HG03025 (cell line): ENCODE results near the gene R3HCC1L.
"Not testable (repeated sequence)": the region's sequence is repeated elsewhere in the genome, so short reads cannot be mapped to it uniquely, and the experiment has no call there.

ENCODE experiments used
- ATAC-seq: cut with Tn5 transposase; IDR thresholded peaks from one replicate; pipeline ENCODE4 v1.9.1; 2021; ENCODE audit warnings: mild to moderate bottlenecking, moderate library complexity; ENCODE audit not compliant: unreplicated experiment, low FRiP score

Gene R3HCC1L

DNA sequence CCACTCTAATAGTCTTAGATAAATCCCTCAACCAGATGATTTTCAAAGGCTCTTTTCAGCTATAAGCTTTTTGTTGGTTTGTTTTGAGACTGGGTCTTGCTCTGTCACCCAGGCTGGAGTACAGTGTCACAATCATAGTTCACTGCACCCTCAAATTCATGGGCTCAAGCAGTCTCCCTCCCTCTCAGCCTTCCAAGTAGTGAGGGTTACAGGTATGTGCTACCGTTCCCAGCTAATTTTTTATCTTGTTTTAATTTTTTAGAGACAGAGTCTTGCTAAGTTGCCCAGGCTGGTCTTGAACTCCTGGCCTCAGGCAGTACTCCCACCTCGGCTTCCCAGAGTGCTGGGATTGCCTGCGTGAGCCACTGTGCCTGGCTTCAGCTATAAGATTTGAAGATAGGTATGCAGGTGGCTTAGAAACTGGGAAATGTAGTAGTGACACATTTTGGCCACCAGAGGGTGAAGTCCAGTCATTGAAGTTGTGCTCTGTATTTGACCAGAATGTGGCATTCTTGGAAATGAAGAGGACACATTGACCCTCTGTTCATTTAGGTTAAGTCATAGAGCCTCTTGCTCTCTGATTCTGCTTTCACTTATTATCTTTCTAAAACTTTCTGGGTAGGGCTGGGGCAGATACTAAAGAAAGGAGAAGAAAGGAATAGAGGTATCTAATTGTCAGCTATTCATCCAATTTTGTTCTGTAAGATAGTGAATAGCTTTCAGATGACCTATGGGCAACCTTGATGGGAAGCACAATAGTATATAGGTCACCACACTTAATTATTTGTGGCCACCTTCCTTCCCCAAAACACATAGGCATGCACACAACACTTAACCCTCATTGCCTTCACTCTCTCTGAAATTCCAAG is 36.0 kb downstream of the R3HCC1L start:
- ATAC-seq = no peak

DNA sequence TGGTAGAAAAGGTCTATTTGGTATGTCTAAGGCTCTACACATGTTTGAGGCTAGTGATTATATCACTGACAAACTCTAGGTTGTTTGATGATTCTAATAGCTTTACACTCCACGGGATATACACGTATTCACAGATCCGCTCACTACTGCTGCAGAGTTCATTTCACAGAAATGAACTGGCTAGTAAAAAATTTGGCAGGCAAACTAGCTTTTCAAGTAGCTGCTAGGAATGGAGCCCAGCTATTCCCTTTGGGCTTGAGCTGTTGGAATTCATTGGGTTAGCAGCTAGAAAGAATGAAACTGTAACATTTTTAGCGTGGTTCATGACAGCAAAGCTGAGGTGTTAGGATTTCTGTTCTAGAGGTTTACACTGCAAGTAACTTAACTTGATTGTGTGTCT is 37.6 kb downstream of the R3HCC1L start:
- ATAC-seq = no peak

DNA sequence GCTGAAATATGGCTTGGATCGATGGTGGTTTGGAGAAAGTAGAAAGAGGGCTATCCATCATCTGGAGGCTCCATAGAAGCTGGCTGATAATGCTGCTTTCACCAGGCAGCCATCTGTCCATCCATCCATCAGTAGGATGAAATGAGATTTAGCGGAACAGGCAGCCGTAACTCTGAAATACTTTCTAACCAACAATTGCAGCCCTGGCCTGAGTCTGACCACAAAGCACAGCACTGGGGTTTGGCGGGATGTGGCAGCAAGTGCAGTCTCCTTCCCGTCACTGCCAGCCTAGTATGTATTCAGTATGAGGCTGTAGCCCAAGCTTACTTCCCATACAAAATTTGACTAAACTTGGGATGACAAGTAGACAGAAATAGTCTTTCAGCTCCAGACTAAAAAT is 38.0 kb downstream of the R3HCC1L start:
- no peak for ATAC-seq

DNA sequence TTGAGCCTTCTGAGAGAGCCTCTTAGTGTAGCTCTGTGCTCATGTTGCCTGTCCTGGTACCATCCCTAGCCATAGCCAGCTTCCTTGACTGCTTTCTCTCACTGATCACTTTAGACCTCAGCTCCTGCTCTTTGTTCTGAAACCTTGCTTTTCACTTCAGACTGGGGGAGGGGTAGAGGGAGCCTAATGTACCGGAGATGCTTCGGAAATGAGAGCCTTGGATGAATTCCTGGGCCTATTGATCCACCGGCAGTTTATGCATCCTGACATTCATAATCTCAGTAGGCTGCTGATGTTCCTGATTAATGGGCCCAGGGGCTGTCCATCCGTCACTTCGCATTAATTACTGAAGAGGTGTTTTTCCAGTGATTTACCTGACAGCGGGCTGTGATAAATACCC is 38.8 kb downstream of the R3HCC1L start:
- ATAC-seq = no peak

DNA sequence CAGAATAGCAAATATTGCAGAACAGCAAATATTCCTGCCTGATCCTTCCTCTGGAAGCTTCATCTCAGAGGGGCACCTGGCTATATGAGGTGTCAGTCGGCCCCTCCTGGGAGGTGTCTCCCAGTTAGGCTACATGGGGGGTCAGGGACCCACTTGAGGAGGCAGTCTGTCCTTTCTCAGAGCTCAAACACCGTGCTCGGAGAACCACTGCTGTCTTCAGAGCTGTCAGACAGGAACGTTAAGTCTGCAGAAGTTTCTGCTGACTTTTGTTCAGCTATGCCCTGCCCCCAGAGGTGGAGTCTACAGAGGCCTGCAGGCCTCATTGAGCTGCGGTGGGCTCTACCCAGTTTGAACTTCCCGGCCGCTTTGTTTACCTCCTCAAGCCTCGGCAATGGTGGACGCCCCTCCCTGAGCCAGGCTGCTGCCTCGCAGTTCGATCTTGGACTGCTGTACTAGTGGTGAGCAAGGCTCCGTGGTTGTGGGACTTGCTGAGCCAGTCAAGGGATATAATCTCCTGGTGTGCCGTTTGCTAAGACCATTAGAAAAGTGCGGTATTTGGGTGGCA is 48.0 kb downstream of the R3HCC1L start:
- ATAC-seq = not testable (repeated sequence)

DNA sequence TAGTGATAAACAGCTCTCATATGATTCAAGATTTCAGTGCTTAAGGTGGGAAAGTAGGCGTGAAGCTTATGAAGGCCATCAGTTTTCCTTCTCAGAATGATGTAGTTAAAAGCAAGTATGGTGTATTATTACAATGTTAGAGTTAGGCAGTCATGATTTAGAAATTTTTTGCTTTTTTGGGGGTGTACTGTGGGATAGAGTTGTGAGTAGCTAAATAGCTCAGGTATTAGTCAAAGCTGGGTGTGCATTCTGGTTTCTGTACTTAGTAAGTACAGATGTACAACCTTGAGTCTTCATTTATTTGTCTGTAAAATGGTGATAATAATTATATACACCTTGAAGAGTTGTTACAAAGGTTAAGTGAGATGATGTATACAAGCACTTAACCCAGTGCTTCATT is 52.2 kb downstream of the R3HCC1L start:
- no peak for ATAC-seq

DNA sequence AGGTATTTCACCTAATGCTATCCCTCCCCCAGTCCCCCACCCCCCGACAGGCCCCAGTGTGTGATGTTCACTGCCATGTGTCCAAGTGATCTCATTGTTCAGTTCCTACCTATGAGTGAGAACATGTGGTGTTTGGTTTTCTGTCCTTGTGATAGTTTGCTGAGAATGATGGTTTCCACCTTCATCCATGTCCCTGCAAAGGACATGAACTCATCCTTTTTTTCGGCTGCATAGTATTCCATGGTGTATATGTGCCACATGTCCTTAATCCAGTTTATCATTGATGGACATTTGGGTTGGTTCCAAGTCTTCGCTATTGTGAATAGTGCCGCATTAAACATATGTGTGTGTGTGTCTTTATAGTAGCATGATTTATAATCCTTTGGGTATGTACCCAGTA is 56.3 kb downstream of the R3HCC1L start:
- not testable (repeated sequence) for ATAC-seq

DNA sequence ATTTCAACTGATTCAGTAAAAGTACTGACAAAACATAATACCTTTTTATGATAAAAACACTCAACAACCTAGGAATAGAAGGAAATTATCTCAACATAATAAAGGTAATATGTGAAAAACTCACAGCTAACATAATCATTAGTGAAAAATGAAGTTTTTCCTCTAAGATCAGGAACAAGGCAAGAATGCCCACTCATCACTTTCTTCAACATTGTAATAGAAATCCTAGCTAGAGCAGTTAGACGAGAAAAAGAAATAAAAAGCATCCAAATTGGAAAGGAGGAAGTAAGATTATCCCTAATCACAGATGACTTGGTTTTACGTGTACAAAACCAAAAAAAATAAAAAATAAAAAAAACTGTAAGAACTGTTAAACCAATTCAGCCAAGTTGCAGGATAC is 58.6 kb downstream of the R3HCC1L start:
- no peak for ATAC-seq

DNA sequence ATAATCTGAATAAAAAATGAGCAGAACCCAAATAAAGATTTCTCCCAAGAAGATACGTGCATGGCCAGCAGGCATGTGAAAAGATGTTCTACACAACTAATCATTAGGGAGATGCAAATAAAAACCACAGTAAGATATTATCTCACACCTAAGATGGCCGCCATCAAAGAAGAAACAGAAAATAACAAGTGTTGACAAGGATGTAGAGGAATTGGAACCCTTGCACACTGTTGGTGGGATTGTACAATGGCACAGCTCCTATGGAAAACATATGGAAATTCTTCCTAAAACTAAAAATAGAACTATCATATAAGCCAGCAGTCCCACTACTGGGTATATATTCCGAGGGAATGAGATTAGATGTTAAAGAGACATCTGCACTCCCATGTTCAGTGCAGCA is 60.2 kb downstream of the R3HCC1L start:
- ATAC-seq = no peak

DNA sequence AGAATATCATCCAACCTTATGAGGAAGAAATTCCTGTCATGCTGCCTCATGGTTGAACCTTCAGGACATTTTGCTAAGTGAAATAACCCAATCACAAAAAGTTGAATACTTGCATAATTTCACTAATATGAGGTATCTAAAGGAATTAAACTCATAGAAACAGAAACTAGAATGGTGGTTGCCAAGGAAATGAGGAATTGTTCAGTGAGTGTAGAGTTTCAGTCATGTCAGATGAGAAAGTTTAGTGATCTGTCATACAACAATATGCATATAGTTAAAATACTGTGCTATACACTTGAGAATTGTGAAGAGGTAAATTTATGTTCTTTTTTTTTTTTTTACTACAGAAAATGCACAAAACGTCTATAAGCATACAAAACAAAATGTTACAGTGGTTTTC is 60.7 kb downstream of the R3HCC1L start:
- ATAC-seq = no peak

DNA sequence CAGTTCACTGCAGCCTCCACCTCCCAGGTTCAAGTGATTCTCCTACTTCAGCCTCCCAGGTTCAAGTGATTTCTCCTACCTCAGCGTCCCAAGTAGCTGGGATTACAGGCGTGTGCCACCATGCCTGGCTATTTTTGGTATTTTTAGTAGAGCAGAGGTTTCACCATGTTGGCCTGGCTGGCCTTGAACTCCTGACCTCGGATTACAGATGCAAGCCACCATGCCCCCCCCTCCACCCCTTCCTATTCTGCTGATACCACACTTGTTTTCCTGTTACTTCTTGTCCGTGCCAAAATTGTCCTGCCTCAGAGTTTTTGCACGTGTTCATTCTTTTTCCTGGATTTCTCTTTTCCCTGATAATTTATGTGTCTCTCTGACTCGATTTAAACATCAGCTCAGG is 62.5 kb downstream of the R3HCC1L start:
- ATAC-seq = no peak

DNA sequence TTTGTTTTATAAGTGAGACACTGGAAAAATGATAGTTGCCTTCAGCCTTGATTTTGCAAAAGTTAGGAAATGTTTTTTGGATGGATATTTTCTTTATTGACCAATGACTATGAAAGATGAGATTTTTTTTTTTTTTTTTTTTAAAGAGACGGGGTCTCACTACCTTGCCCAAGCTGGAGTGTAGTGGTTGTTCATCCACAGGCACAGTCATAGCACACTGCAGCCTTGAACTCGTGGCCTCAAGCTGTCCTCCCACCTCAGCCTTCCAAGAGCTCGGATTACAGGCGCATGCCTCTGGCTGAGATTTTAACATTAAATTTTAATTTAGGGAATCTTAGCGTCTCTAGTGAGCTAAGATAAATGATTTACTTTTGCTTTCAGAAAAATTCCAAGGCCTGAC is 67.3 kb downstream of the R3HCC1L start:
- ATAC-seq = no peak

DNA sequence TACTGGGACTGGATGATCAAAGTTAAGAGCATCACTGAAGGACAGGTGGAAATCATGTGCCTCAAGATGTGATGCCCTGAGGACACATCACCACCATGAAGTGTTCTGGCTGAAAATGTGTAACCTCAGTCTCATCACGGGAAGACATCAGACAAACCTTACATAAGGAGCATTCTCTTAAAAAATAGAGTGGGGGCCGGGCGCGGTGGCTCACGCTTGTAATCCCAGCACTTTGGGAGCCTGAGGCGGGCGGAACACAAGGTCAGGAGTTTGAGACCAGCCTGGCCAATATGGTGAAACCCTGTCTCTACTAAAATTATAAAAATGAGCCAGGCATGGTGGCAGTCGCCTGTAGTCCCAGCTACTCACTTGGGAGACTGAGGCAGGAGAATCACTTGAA is 67.9 kb downstream of the R3HCC1L start:
- ATAC-seq = no peak

DNA sequence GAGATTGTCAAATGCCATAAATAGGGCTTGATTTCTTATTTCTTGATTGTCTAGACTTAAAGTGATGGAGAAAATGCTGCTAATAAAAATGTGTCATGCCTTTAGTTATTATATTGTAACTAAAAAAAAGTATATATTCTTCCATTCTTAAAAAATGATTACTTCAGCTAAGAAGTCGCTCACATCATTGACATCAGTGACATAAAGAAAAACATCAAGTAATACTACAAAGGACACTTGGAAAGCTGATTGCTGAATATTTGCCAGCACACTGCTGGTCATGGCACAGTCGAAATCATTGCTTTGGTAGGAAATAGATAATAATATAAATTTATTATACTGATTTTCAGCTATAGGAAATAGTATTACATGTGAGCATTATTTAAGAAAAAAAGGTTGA is 70.9 kb downstream of the R3HCC1L start:
- no peak for ATAC-seq

DNA sequence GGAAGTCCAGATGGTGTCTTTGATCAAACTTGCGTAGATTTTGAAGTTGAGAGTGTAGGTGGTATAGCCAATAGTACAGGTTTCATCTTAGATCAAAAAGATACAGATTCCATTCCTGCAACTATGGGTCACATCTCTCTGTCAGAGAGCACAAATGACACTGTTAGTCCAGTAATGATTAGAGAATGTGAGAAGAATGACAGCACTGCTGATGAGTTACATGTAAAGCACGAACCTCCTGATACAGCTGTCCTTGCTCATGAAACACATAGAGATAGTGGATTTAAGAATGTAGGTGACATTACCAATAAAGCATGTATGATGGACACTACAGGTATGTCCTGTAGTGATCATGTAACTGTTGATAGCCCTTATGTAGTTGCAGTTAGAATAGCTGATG is 74.5 kb downstream of the R3HCC1L start:
- ATAC-seq = no peak

DNA sequence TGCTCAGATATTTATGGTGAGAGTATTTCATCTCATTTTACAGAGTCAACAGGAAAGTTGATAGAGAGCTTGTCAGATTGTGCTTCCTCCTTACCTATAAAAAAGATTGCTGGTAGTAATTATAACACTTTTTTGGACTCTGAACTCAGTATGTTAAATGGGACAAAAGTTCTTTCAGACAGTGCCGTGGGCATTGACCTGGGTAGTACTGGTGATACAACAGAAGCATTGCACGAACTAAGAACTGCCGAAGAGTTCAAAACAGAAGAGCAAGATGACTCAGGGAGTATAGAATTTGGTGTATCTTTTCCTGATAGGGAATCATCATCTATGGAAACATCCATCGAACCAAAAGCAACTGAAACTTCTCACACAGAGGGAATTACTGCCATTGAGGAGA is 75.0 kb downstream of the R3HCC1L start:
- no peak for ATAC-seq

DNA sequence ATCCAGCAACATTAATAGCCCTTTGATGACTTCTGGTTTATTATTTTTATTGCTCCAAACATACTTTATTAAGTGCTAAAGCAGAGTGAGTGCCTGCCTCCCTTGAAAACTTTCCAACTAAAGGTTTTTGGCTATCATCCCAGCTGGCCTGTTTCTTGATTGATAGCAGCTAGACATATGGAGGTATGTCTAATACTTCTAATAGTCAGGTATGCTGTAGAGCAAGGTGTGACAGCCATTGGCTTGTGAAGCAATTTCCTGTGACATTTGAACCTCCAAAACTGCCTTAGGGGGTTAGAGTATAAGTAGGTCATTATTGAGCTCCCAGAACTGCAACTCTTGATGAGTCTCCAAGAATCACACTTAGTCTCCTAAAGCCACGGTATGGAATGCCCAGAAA is 77.7 kb downstream of the R3HCC1L start:
- ATAC-seq = no peak

DNA sequence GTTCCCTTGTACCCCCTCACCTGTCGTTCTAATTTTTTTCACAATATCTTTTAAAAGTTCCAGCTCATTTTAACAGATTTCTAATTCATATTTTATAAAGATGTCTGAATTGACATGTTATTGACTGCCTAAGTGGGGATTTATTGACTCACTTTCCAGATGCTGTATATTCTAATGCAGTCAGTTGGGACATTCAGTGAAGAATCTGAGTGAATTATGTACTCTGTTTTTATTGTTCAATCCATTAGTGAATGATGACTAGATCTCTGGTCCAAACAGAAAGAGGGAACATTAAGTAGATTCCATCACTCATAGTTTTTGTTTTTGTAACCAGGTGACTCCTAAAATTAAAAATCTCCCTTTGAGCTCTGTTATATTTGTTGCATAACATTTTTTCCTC is 79.3 kb downstream of the R3HCC1L start:
- ATAC-seq = no peak

DNA sequence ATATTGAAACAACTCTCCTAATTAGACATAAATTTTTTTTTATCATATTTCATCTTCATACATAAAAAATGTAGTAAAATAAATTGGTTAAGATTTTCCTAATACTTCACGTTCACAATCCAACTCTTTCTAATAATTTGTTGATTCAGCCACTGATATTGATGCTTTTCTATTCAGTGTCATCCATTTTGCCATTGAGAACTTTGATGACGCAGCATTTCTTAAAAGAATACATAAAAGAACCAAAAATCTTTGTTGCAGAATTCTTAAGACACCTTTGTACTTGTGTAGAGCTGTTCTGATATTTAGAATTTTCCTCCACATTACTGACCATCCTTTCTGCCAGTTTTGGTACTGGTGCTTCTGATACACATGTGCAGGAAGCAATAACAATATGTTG is 80.9 kb downstream of the R3HCC1L start:
- ATAC-seq = no peak

DNA sequence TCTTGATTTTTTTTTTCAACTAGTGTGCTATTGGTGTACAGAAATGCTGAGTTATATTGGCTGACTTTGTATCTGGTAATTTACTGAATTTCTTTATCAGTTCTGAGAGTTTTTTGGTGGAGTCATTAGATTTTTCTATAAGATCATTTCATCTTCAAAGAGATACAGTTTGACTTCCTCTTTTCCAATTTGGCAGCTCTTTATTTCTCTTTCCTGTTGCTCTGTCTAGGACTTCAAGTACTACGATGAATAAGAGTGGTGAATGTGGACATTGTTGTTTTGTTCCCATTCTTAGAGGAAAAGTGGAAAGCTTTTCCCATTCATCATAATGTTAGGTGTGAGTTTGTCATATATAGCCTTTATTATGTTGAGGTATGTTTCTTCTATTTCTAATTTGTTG is 83.3 kb downstream of the R3HCC1L start:
- ATAC-seq = no peak

DNA sequence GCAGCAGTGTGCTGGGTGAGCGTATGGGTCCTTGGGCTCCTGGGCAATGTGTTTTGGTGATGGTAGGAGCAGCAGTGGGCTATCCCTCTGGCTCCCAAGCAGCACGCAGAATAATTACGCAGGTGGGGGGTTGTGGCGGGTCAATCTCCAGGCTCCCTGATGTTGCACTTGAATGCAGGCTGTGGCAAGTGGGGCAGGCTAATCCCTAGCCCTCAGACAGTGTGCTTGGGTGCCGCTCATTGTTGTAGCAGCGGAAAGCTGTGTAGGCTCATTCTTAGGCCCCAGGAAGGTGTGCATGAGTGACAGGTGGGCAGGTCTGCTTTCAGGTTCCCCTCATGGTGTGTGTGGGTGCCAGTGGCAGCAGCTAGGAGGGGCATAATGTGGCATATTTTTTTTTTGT is 89.4 kb downstream of the R3HCC1L start:
- no peak for ATAC-seq

DNA sequence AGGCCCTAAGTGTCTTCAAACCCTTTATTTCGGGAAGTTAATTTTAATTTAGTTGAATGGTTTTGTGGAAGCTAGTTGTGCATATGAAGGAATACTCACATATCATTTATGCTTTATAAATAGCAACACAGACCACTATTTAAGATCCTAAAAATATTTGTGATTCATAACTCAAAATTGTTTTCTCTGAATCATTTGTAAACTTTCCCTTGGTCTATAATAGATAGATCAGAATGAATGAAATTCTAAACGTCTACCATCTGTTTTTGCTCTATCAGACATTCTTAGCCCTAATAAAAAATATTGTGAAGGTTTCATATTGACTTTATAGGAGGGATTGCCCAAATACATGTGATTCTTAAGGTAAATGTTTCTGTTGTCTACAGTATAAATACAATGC is 90.1 kb downstream of the R3HCC1L start:
- no peak for ATAC-seq
